Measurements from ENCODE around the gene CRACR2B. TPM values are rescaled to one million over a fixed set of nuclear protein-coding genes. Genes with fewer than 3 reads are reported as not detected.
A peak's percentile ranks its signal among the peaks of the same experiment; 100 is the strongest.

The CRACR2B gene
- total RNA-seq, 2 experiments from 2014 or later = 0.33 TPM; not detected in 1

DNA sequence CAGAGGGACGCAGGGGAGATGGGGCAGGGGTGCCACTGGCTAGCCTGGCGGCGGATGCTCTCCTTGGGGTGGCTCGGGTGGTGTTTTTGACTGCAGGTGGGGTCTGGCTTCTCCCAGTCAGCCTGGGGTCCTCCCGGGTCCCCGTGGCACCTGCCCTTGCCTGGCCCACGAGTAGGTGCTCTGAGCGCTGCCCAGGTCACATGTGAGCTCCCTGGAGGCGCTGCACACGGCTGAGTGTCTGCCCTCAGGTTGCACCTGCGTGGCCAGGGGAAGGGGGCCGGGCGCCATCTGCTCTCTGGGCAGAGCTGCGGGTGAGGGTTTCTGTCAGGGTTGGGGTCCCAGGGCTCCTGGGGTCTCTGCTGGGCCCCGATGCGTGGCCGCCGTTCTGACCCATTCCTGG lies 20.2 kb downstream of the CRACR2B start:
- no peak overlapping the region for H3K27ac ChIP-seq (ENCODE audit: low read depth in 1 of 2, low read length in 2 of 2)
- DNase-seq = peak in 1 of 14 experiments; percentile 38
- intact Hi-C loops (cut with DNase I, micrococcal nuclease) = loop anchor here (1.0 to 10.0 kb wide), 7 partner anchors 77 to 727 kb away; partner anchors contain the start of genes AP2A2 (in 2 of the 2) and DUSP8 (in 1 of the 2)
- ChIA-PET POLR2A (interaction anchor here (0.8 to 2.5 kb wide), 3 partner anchors 21 to 28 kb away, joined by 3 to 8 read pairs (median 4); partner anchors contain the start of gene PNPLA2), CTCF (interaction anchor here (1.3 to 1.9 kb wide), 2 partner anchors 28 to 203 kb away, joined by 7 to 11 read pairs; partner anchors contain the start of gene PNPLA2)
- no peaks in the 10 kb centered on the region for H3K36me3 Mint-ChIP-seq (ENCODE audit: low read depth)
- peaks cover 0 to 7% of the 10 kb centered on the region in 2 experiments for H3K9me3 ChIP-seq (ENCODE audit: control insufficient read depth in 1 of 2, insufficient read depth in 1 of 2, low read length in 2 of 2)
- TF ChIP-seq CTCF (IDR thresholded peaks at IDR 0.05) = no peak
- H3K4me3 ChIP-seq (ENCODE audit: low read length) = no peak overlapping the region
- H3K27ac Mint-ChIP-seq = no peak overlapping the region
- no peak for ATAC-seq (ENCODE audit: poor library complexity)
- peaks cover 4% of the 10 kb centered on the region for H3K4me1 Mint-ChIP-seq (ENCODE audit: low read depth)
- no peaks in the 10 kb centered on the region for H3K36me3 ChIP-seq (ENCODE audit: insufficient read depth, low read length)
- peaks cover 4% of the 10 kb centered on the region for H3K27me3 Mint-ChIP-seq
- peaks cover 35% of the 10 kb centered on the region for H3K4me1 ChIP-seq (ENCODE audit: insufficient read depth, low read length)
- no peaks in the 10 kb centered on the region for H3K9me3 Mint-ChIP-seq
- H3K4me3 Mint-ChIP-seq = no peak overlapping the region
- H3K27me3 ChIP-seq (ENCODE audit: control insufficient read depth in 1 of 2, insufficient read depth in 2 of 2, low read length in 2 of 2) = peaks cover 7 to 18% of the 10 kb centered on the region in 2 experiments

GRCh38 chr11:848380-848931 lies 20.7 kb downstream of the CRACR2B start:
- Histone ChIP-seq H3K4me3 (ENCODE audit: low read length) (no peak overlapping the region), H3K9me3 (ENCODE audit: control insufficient read depth in 1 of 2, insufficient read depth in 1 of 2, low read length in 2 of 2) (peaks cover 0 to 7% of the 10 kb centered on the region in 2 experiments), H3K27ac (ENCODE audit: low read depth in 1 of 2, low read length in 2 of 2) (no peak overlapping the region), H3K36me3 (ENCODE audit: insufficient read depth, low read length) (no peaks in the 10 kb centered on the region), H3K27me3 (ENCODE audit: control insufficient read depth in 1 of 2, insufficient read depth in 2 of 2, low read length in 2 of 2) (peaks cover 7 to 18% of the 10 kb centered on the region in 2 experiments), H3K4me1 (ENCODE audit: insufficient read depth, low read length) (peaks cover 30% of the 10 kb centered on the region)
- POLR2A ChIA-PET = interaction anchor here (0.8 to 0.9 kb wide), 2 partner anchors 21 to 29 kb away, joined by 3 to 4 read pairs; no protein-coding TSS in a partner anchor
- peak; percentile 49 to 79 (median 59) for DNase-seq
- peak; percentile 86 for TF ChIP-seq CTCF (IDR thresholded peaks at IDR 0.05)
- peak; percentile 85 for ATAC-seq (ENCODE audit: poor library complexity)
- Mint-ChIP-seq H3K4me1 (ENCODE audit: low read depth) (peaks cover 4% of the 10 kb centered on the region), H3K9me3 (no peaks in the 10 kb centered on the region), H3K27me3 (peaks cover 4% of the 10 kb centered on the region), H3K27ac (no peak overlapping the region), H3K36me3 (ENCODE audit: low read depth) (no peaks in the 10 kb centered on the region), H3K4me3 (peak overlapping the region; percentile 56)
- intact Hi-C loops (cut with DNase I, micrococcal nuclease) = loop anchor here (1.0 to 10.0 kb wide), 7 partner anchors 76 to 726 kb away; partner anchors contain the start of genes AP2A2 (in 2 of the 2) and DUSP8 (in 1 of the 2)
- CTCF ChIA-PET = interaction anchor here (0.9 to 1.9 kb wide), 3 partner anchors 29 to 203 kb away, joined by 3 to 11 read pairs (median 7); partner anchors contain the start of gene PNPLA2

DNA sequence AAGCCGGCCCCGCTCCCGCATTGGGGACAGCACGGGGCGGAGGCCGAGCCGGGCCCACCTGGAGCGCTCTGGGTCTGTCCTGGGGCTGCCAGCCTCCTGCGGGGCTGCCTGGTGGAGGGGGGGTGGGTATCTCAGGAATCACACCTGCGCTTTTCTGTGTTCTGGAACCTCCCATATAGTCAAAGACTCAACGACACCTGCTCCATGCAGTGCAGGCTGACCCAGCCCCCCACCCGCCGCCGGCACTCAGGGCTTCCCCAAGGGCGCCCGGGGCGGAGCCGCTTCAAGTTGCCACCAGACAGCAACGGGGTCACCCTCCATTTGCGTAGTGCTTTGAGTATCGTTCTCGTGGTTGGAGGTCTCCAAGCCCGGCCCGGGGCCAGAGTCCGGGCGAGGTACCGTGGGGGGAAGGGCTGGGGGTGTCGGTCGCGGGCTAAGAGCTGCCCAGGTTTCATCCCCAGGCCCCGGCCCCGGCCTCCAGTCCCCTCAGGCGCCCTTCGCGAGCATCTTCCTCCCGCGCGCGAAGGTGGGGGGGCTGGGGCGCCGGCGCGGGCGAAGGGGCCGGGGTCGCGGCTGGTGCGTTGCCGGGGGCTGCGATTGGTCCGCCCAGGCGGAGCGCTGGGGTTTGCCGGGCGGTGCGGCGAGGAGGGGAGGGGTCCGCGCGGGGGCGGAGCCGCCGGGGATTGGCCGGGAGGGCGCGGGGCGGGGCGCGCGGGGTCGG lies 21.5 kb downstream of the CRACR2B start:
- peaks cover 4% of the 10 kb centered on the region for H3K27me3 Mint-ChIP-seq
- intact Hi-C loops (cut with DNase I, micrococcal nuclease) = loop anchor here (2.0 to 10.0 kb wide), 6 partner anchors 76 to 726 kb away; partner anchors contain the start of genes AP2A2 (in 2 of the 2) and DUSP8 (in 1 of the 2)
- no peak overlapping the region for H3K27ac ChIP-seq (ENCODE audit: low read depth in 1 of 2, low read length in 2 of 2)
- DNase-seq = peak in 6 of 14 experiments; percentile 20 to 61 (median 52)
- no peak overlapping the region for H3K27ac Mint-ChIP-seq
- H3K27me3 ChIP-seq (ENCODE audit: control insufficient read depth in 1 of 2, insufficient read depth in 2 of 2, low read length in 2 of 2) = peaks cover 5 to 18% of the 10 kb centered on the region in 2 experiments
- ATAC-seq (ENCODE audit: poor library complexity) = peak; percentile 43
- H3K4me1 ChIP-seq (ENCODE audit: insufficient read depth, low read length) = peaks cover 22% of the 10 kb centered on the region
- H3K36me3 ChIP-seq (ENCODE audit: insufficient read depth, low read length) = no peaks in the 10 kb centered on the region
- H3K4me3 ChIP-seq (ENCODE audit: low read length) = peak overlapping the region; percentile 49
- H3K4me1 Mint-ChIP-seq (ENCODE audit: low read depth) = peaks cover 4% of the 10 kb centered on the region
- no peaks in the 10 kb centered on the region for H3K9me3 Mint-ChIP-seq
- CTCF ChIA-PET = interaction anchor here (0.9 to 1.9 kb wide), 3 partner anchors 30 to 202 kb away, joined by 3 to 11 read pairs (median 7); partner anchors contain the start of gene PNPLA2
- H3K36me3 Mint-ChIP-seq (ENCODE audit: low read depth) = no peaks in the 10 kb centered on the region
- POLR2A ChIA-PET = no interaction called here
- no peak for TF ChIP-seq CTCF (IDR thresholded peaks at IDR 0.05)
- H3K9me3 ChIP-seq (ENCODE audit: control insufficient read depth in 1 of 2, insufficient read depth in 1 of 2, low read length in 2 of 2) = peaks cover 0 to 7% of the 10 kb centered on the region in 2 experiments
- H3K4me3 Mint-ChIP-seq = peak overlapping the region; percentile 83
